HepG2 (cell line): ENCODE results near the gene SLC13A3. TPM values are rescaled to one million over a fixed set of nuclear protein-coding genes. Genes with fewer than 3 reads are reported as not detected.

Experiments
- ATF6 ChIP-seq: sonication (generic); formaldehyde crosslinking; conservative IDR thresholded peaks from 2 replicates; pipeline ENCODE4 v1.4.0; 2020; ENCODE audit warnings: missing genetic modification reagents
- CEBPZ ChIP-seq: IDR thresholded peaks from 2 replicates; pipeline ENCODE4 v1.6.1; 2012; ENCODE audit warnings: low read length, improper control_type of control experiment
- FIP1L1 ChIP-seq: fragments of 200-400 bp; formaldehyde crosslinking; IDR thresholded peaks from 2 replicates; pipeline ENCODE4 v1.6.1; 2018; ENCODE audit warnings: low read depth, mild to moderate bottlenecking, low read length, moderate library complexity, borderline replicate concordance; ENCODE audit not compliant: insufficient read depth
- FOXK2 ChIP-seq: fragments of 450-650 bp; IDR thresholded peaks from 2 replicates; pipeline ENCODE4 v1.6.1; 2016
- GFI1 ChIP-seq: sonication (generic); formaldehyde crosslinking; IDR thresholded peaks from 2 replicates; pipeline ENCODE4 v1.5.0; 2020; ENCODE audit warnings: missing genetic modification reagents, mild to moderate bottlenecking, borderline replicate concordance
- HIVEP1 ChIP-seq: sonication (generic); formaldehyde crosslinking; IDR thresholded peaks from 2 replicates; pipeline ENCODE4 v1.4.0; 2020; ENCODE audit warnings: mild to moderate bottlenecking, missing genetic modification reagents
- PCBP1 ChIP-seq: fragments of 200-400 bp; formaldehyde crosslinking; IDR thresholded peaks from 2 replicates; pipeline ENCODE4 v1.6.1; 2017; ENCODE audit warnings: mild to moderate bottlenecking, low read depth, low read length, borderline replicate concordance
- RFX5 ChIP-seq: IDR thresholded peaks from 2 replicates; pipeline ENCODE4 v1.6.1; 2011; ENCODE audit warnings: low read depth, low read length, improper control_type of control experiment
- SP1 ChIP-seq, 2 experiments: fragments of 450-650 bp in 1 of 2; sonication (generic) in 1 of 2; formaldehyde crosslinking in 1 of 2; IDR thresholded peaks; 2 replicates each; pipeline versions ENCODE4 v1.4.0 to v1.6.1; 2016 to 2020; ENCODE audit warnings: missing genetic modification reagents in 1 of 2
- TCF12 ChIP-seq, 2 experiments: fragments of 450-650 bp in 1 of 2; sonication (generic) in 1 of 2; formaldehyde crosslinking in 1 of 2; IDR thresholded peaks; 2 replicates each; pipeline versions ENCODE4 v1.6.1 to v1.8.0; 2017 to 2022; ENCODE audit warnings: antibody characterized with exemption in 1 of 2, mild to moderate bottlenecking in 1 of 2, missing genetic modification reagents in 1 of 2, moderate library complexity in 1 of 2
- ZNF142 ChIP-seq: sonication (generic); formaldehyde crosslinking; IDR thresholded peaks from 2 replicates; pipeline ENCODE4 v1.4.0; 2020; ENCODE audit warnings: missing genetic modification reagents
- ZNF235 ChIP-seq: sonication (generic); formaldehyde crosslinking; IDR thresholded peaks from 2 replicates; pipeline ENCODE4 v1.8.1; 2023; ENCODE audit warnings: mild to moderate bottlenecking, missing genetic modification reagents, borderline replicate concordance
- ZNF317 ChIP-seq: sonication (generic); formaldehyde crosslinking; IDR thresholded peaks from 2 replicates; pipeline ENCODE4 v1.5.0; 2020; ENCODE audit warnings: mild to moderate bottlenecking, missing genetic modification reagents
- ZNF414 ChIP-seq: sonication (generic); formaldehyde crosslinking; IDR thresholded peaks from 2 replicates; pipeline ENCODE4 v1.5.0; 2020; ENCODE audit warnings: missing genetic modification reagents
- ZNF720 ChIP-seq: sonication (generic); formaldehyde crosslinking; IDR thresholded peaks from 2 replicates; pipeline ENCODE4 v1.4.0; 2020; ENCODE audit warnings: missing genetic modification reagents
- polyA plus RNA-seq, 8 experiments: library from polyadenylated mRNA; depleted of rRNA in 3 of 8; stranded (reverse) in 7 of 8; unstranded in 1 of 8; fragments of >200 nt; fragmentation: Illumina TruSeq in 4 of 8; extraction: Trizol in 4 of 8; gene quantifications; 2 replicates each; pipeline versions ENCODE4 v1.2.1 to v1.2.3, GENCODE V29; 2011 to 2016; ENCODE audit warnings: low read depth in 4 of 8, missing spikeins in 1 of 8, mixed read lengths in 1 of 8; ENCODE audit not compliant: insufficient read depth in 1 of 8
- total RNA-seq, 5 experiments: library from RNA; depleted of rRNA; stranded (reverse); fragments of >200 nt; fragmentation: Illumina TruSeq; extraction: Trizol; gene quantifications; 2 replicates each; pipeline ENCODE4 v1.2.3, GENCODE V29; 2016; ENCODE audit warnings: low read depth in 1 of 5

SLC13A3 gene
- total and polyA plus RNA-seq, 2 of the 13 experiments (the other 11 are each of a cell fraction or from before 2014, with no cell fraction given), result 66.5 to 76.0 TPM

GRCh38 chr20:46607191-46607848, 43.9 kb downstream of the SLC13A3 start (continued):
- TF ChIP-seq ZNF414 (CRISPR knock-in tag), result no peak; the same call in 1 of the 2 replicates
- TF ChIP-seq GFI1, result peak; percentile 68; the same call in 1 of the 2 replicates
- 0 out of 2 replicates have a peak, but pooled peaks have one; percentile 13 for TF ChIP-seq HIVEP1 (CRISPR knock-in tag)
- TF ChIP-seq SP1 (IDR thresholded peaks at IDR 0.05), result no peak
- TF ChIP-seq SP1 (CRISPR knock-in tag; IDR thresholded peaks at IDR 0.05), result no peak; the same call in 1 of the 2 replicates
- TF ChIP-seq ZNF720 (CRISPR knock-in tag), result no peak
- TF ChIP-seq TCF12 (IDR thresholded peaks at IDR 0.05), result no peak
- TF ChIP-seq TCF12 (CRISPR knock-in tag; IDR thresholded peaks at IDR 0.05), result 0 out of 2 replicates have a peak, but pooled peaks have one; percentile 59
- no peak for TF ChIP-seq CEBPZ
- TF ChIP-seq RFX5, result no peak
- TF ChIP-seq PCBP1, result no peak
- TF ChIP-seq ZNF142 (CRISPR knock-in tag), result no peak
- TF ChIP-seq ATF6 (CRISPR knock-in tag), result no peak
- TF ChIP-seq FIP1L1, result no peak
- no peak for TF ChIP-seq ZNF235 (CRISPR knock-in tag)
- peak; percentile 60 for TF ChIP-seq ZNF317 (CRISPR knock-in tag)
- no peak for TF ChIP-seq FOXK2
